ENCODE results near the gene ERICH6B. TPM values are rescaled to one million over a fixed set of nuclear protein-coding genes. Genes with fewer than 3 reads are reported as not detected.

Gene ERICH6B
- total RNA-seq, 1 experiment from 2014 or later, result not detected

DNA sequence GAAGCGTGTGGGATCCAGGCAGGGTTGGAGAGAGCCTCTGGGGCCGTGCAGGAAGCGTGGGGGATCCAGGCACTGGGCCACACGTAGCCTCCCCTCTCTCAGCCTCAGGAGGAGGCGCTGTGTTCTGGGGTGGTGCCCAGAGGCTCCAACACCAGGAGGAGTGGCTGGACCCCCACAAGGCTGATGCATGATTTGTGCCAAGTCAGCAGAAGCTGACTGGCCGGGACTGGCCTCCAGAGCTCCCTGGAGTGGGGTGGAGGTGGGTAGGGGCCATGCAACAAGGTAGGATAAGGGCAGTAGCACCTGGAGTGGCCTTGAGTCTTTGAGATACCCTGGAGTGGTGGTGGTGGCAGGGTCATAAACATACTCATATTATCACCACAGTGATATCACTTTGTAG lies 75.3 kb downstream of the ERICH6B start:
- no TSS peak for BruUV-seq (replicated peaks)
- no peak overlapping the region for H3K4me3 ChIP-seq
- no peaks in the 10 kb centered on the region for H4K20me1 ChIP-seq (ENCODE audit: insufficient read depth)
- H3K4me2 ChIP-seq, result no peak overlapping the region
- no peaks in the 10 kb centered on the region for H3K9me3 ChIP-seq (ENCODE audit: insufficient read depth, low read depth)
- no peak overlapping the region for H2AFZ ChIP-seq
- no peak for TF ChIP-seq EZH2 (IDR thresholded peaks at IDR 0.05; ENCODE audit: low read depth)
- TF ChIP-seq, protein P1, sequence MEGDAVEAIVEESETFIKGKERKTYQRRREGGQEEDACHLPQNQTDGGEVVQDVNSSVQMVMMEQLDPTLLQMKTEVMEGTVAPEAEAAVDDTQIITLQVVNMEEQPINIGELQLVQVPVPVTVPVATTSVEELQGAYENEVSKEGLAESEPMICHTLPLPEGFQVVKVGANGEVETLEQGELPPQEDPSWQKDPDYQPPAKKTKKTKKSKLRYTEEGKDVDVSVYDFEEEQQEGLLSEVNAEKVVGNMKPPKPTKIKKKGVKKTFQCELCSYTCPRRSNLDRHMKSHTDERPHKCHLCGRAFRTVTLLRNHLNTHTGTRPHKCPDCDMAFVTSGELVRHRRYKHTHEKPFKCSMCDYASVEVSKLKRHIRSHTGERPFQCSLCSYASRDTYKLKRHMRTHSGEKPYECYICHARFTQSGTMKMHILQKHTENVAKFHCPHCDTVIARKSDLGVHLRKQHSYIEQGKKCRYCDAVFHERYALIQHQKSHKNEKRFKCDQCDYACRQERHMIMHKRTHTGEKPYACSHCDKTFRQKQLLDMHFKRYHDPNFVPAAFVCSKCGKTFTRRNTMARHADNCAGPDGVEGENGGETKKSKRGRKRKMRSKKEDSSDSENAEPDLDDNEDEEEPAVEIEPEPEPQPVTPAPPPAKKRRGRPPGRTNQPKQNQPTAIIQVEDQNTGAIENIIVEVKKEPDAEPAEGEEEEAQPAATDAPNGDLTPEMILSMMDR (conservative IDR thresholded peaks at IDR 0.05), result no peak
- no peaks in the 10 kb centered on the region for H3K27me3 ChIP-seq (ENCODE audit: insufficient read depth, low read depth)
- no peak overlapping the region for H3K27ac ChIP-seq
- no peaks in the 10 kb centered on the region for H3K79me2 ChIP-seq (ENCODE audit: low read depth)
- no peaks in the 10 kb centered on the region for H3K4me1 ChIP-seq (replicated peaks; ENCODE audit: insufficient read depth)
- DNase-seq, result no peak
- CTCF ChIA-PET, result no interaction called here
- intact Hi-C loops (cut with micrococcal nuclease; ENCODE audit: unreplicated experiment), result no loop called here
- POLR2A ChIA-PET (ENCODE audit: unreplicated experiment), result no interaction called here
- H3K9me2 ChIP-seq (ENCODE audit: insufficient read depth), result no peaks in the 10 kb centered on the region
- H3K36me3 ChIP-seq (ENCODE audit: low read depth), result peaks cover 7% of the 10 kb centered on the region; the same call in 1 of the 2 replicates
- H3F3A ChIP-seq (ENCODE audit: insufficient read depth, low read depth), result peaks cover 5% of the 10 kb centered on the region; the same call in 1 of the 2 replicates

DNA sequence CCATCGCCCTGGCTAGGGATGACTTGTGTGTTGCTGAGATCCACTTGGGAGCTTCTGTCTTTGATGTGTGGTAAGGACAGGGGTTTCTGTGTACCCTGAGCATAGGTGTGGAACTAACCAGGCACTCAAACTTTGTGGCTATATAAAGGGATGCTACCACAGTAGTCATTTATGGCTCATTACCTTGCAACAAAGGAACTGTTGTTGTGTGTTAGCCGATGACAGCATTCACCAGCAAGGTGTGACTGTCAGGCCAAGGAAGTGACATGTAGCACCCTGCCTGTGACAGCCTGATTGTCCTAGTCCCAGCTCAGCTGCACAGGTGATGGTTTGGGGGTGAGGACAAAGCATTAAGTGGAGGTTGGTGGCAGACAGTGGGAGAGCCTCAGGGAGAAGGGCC lies 77.2 kb downstream of the ERICH6B start:
- Histone ChIP-seq H3K4me2 (no peak overlapping the region), H3K36me3 (ENCODE audit: low read depth) (peaks cover 14% of the 10 kb centered on the region), H3K27me3 (ENCODE audit: insufficient read depth, low read depth) (no peaks in the 10 kb centered on the region), H3K27ac (no peak overlapping the region), H3K4me1 (replicated peaks; ENCODE audit: insufficient read depth) (no peaks in the 10 kb centered on the region), H3K9me3 (ENCODE audit: insufficient read depth, low read depth) (no peaks in the 10 kb centered on the region), H2AFZ (no peak overlapping the region), H3K9me2 (ENCODE audit: insufficient read depth) (no peaks in the 10 kb centered on the region), H3K4me3 (no peak overlapping the region), H3K79me2 (ENCODE audit: low read depth) (no peaks in the 10 kb centered on the region), H3F3A (ENCODE audit: insufficient read depth, low read depth) (peaks cover 5% of the 10 kb centered on the region; the same call in 1 of the 2 replicates), H4K20me1 (ENCODE audit: insufficient read depth) (no peaks in the 10 kb centered on the region)
- no peak for TF ChIP-seq EZH2 (IDR thresholded peaks at IDR 0.05; ENCODE audit: low read depth)
- TF ChIP-seq, protein P1 (conservative IDR thresholded peaks at IDR 0.05), result no peak
- ChIA-PET POLR2A (ENCODE audit: unreplicated experiment) (no interaction called here), CTCF (no interaction called here)
- intact Hi-C loops (cut with micrococcal nuclease; ENCODE audit: unreplicated experiment), result no loop called here
- no peak for DNase-seq
- no TSS peak for BruUV-seq (replicated peaks)

DNA sequence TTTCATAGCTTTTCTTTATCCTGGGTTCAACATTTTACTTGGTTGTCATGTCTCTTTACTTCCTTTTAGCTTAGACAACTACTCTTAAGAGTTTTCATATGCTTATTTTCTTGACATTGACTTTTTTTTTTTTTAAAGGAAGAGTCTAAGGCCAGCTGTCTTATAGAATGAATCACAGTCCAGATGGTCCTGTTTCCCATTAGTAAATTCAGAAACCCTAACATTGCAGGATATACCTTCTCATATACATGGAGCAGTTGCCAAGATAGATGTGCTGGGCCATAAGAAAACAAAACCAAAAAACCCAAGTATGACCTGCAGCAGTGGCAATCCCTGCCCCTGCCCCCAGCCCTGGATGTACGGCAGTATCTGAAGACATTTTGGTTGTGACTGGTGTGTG lies 78.0 kb downstream of the ERICH6B start:
- TF ChIP-seq, protein P1 (conservative IDR thresholded peaks at IDR 0.05), result no peak
- no peak for TF ChIP-seq EZH2 (IDR thresholded peaks at IDR 0.05; ENCODE audit: low read depth)
- Histone ChIP-seq H3K4me3 (no peak overlapping the region), H3K79me2 (ENCODE audit: low read depth) (no peaks in the 10 kb centered on the region), H3K4me1 (replicated peaks; ENCODE audit: insufficient read depth) (no peaks in the 10 kb centered on the region), H3K27me3 (ENCODE audit: insufficient read depth, low read depth) (no peaks in the 10 kb centered on the region), H4K20me1 (ENCODE audit: insufficient read depth) (no peaks in the 10 kb centered on the region), H3K9me3 (ENCODE audit: insufficient read depth, low read depth) (no peaks in the 10 kb centered on the region), H3K9me2 (ENCODE audit: insufficient read depth) (no peaks in the 10 kb centered on the region), H3K27ac (no peak overlapping the region), H3K36me3 (ENCODE audit: low read depth) (peaks cover 20% of the 10 kb centered on the region), H3F3A (ENCODE audit: insufficient read depth, low read depth) (peaks cover 5% of the 10 kb centered on the region; the same call in 1 of the 2 replicates), H2AFZ (no peak overlapping the region), H3K4me2 (no peak overlapping the region)
- no TSS peak for BruUV-seq (replicated peaks)
- ChIA-PET POLR2A (ENCODE audit: unreplicated experiment) (no interaction called here), CTCF (no interaction called here)
- DNase-seq, result no peak
- intact Hi-C loops (cut with micrococcal nuclease; ENCODE audit: unreplicated experiment), result no loop called here

Data from PC-9 (cell line).